Calu3 (cell line): ENCODE results near the gene AOAH. TPM values are rescaled to one million over a fixed set of nuclear protein-coding genes. Genes with fewer than 3 reads are reported as not detected.
"Not testable (repeated sequence)": the region's sequence is repeated elsewhere in the genome, so short reads cannot be mapped to it uniquely, and the experiment has no call there.

ENCODE experiments used
- BruUV-seq: library from RNA; stranded (reverse); fragments of 400-500 nt; replicated peaks from 2 replicates; lab custom pipeline; 2021; lab: Mats Ljungman, UMichigan
- CTCF ChIA-PET: fragments of 300-600 bp; sonication (Branson Sonifier 250); formaldehyde crosslinking; loops from one replicate; lab custom pipeline; 2022; ENCODE audit warnings: antibody characterized with exemption; lab: Charles Lee
- DNase-seq: peaks from one replicate; pipeline ENCODE4 v3.0.0; 2022
- H3K27ac Mint-ChIP-seq: one replicate; pipeline ENCODE4 v1.8.0; 2022; ENCODE audit warnings: mixed read lengths; ENCODE audit not compliant: unreplicated experiment
- H3K27me3 Mint-ChIP-seq: one replicate; pipeline ENCODE4 v1.8.0; 2022; ENCODE audit warnings: mixed read lengths; ENCODE audit not compliant: unreplicated experiment
- H3K36me3 Mint-ChIP-seq: one replicate; pipeline ENCODE4 v1.8.0; 2022; ENCODE audit warnings: mild to moderate bottlenecking, moderate library complexity, mixed read lengths; ENCODE audit not compliant: insufficient read depth, unreplicated experiment
- H3K4me1 Mint-ChIP-seq: one replicate; pipeline ENCODE4 v1.8.0; 2022; ENCODE audit warnings: mild to moderate bottlenecking, low read depth, mixed read lengths; ENCODE audit not compliant: unreplicated experiment
- H3K4me3 Mint-ChIP-seq: one replicate; pipeline ENCODE4 v1.8.0; 2022; ENCODE audit warnings: mild to moderate bottlenecking, low read depth, moderate library complexity, mixed read lengths; ENCODE audit not compliant: unreplicated experiment
- H3K9me3 Mint-ChIP-seq: one replicate; pipeline ENCODE4 v1.8.0; 2022; ENCODE audit warnings: low read depth, mixed read lengths; ENCODE audit not compliant: unreplicated experiment
- intact Hi-C: fragments of 100-400 bp; cut with micrococcal nuclease; formaldehyde crosslinking; loops from one replicate; pipeline ENCODE4 v1.10.0; 2022; ENCODE audit not compliant: unreplicated experiment
- total RNA-seq: library from RNA; stranded (reverse); gene quantifications from 2 replicates; pipeline ENCODE4 v1.2.3, GENCODE V29; 2022
- TF ChIP-seq, protein P1 (sequence below): fragments of 200-600 bp; IDR thresholded peaks from one replicate; pipeline ENCODE4 v1.8.0; 2022; ENCODE audit warnings: antibody characterized with exemption; ENCODE audit not compliant: unreplicated experiment

AOAH gene
- total RNA-seq, 1 experiment from 2014 or later, result not detected

- Mint-ChIP-seq H3K4me3 (no peak overlapping the region), H3K27ac (no peak overlapping the region), H3K27me3 (no peaks in the 10 kb centered on the region), H3K36me3 (no peaks in the 10 kb centered on the region), H3K4me1 (no peaks in the 10 kb centered on the region), H3K9me3 (no peaks in the 10 kb centered on the region)
- TF ChIP-seq, protein P1, sequence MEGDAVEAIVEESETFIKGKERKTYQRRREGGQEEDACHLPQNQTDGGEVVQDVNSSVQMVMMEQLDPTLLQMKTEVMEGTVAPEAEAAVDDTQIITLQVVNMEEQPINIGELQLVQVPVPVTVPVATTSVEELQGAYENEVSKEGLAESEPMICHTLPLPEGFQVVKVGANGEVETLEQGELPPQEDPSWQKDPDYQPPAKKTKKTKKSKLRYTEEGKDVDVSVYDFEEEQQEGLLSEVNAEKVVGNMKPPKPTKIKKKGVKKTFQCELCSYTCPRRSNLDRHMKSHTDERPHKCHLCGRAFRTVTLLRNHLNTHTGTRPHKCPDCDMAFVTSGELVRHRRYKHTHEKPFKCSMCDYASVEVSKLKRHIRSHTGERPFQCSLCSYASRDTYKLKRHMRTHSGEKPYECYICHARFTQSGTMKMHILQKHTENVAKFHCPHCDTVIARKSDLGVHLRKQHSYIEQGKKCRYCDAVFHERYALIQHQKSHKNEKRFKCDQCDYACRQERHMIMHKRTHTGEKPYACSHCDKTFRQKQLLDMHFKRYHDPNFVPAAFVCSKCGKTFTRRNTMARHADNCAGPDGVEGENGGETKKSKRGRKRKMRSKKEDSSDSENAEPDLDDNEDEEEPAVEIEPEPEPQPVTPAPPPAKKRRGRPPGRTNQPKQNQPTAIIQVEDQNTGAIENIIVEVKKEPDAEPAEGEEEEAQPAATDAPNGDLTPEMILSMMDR, result no peak
- intact Hi-C loops, result no loop called here
- BruUV-seq, result no TSS peak
- DNase-seq, result no peak
- CTCF ChIA-PET, result interaction anchor here (0.7 kb wide), 1 partner anchor 56 kb away, joined by 3 read pairs; no protein-coding TSS in a partner anchor
Measured at GRCh38 chr7:36497775-36498174, 226.5 kb downstream of the AOAH start.

- H3K27me3 Mint-ChIP-seq, DNase-seq, BruUV-seq, H3K9me3 Mint-ChIP-seq, H3K4me3 Mint-ChIP-seq, intact Hi-C loops, H3K27ac Mint-ChIP-seq, H3K36me3 Mint-ChIP-seq, H3K4me1 Mint-ChIP-seq: not testable (repeated sequence)
- CTCF ChIA-PET, result interaction anchor here (0.7 kb wide), 1 partner anchor 55 kb away, joined by 3 read pairs; no protein-coding TSS in a partner anchor
Measured at GRCh38 chr7:36497176-36497575, 227.1 kb downstream of the AOAH start.

DNA sequence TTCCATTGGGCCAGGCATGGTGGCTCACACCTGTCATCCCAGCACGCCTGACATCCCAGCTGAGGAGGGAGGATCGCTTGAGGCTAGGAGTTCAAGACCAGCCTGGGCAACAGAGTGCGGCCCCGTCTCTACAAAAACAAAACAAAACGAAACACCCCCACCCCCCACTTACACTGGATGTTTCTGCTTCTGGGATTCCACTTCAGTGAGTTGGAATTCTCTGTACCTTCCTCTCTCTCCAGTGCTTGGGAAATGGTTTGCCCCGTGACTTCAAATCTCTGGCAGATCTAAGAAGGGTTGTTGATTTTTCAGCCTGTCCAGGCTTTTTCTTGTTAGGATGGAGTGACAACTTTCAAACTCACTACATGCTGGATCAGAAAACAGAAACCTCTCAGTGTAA lies 227.7 kb downstream of the AOAH start:
- H3K27ac Mint-ChIP-seq, result no peak overlapping the region
- DNase-seq, result no peak
- H3K27me3 Mint-ChIP-seq, result no peaks in the 10 kb centered on the region
- H3K36me3 Mint-ChIP-seq, result no peaks in the 10 kb centered on the region
- CTCF ChIA-PET, result no interaction called here
- no peaks in the 10 kb centered on the region for H3K4me1 Mint-ChIP-seq
- no peak overlapping the region for H3K4me3 Mint-ChIP-seq
- TF ChIP-seq, protein P1, result no peak
- no TSS peak for BruUV-seq
- intact Hi-C loops, result no loop called here
- H3K9me3 Mint-ChIP-seq, result no peaks in the 10 kb centered on the region

DNA sequence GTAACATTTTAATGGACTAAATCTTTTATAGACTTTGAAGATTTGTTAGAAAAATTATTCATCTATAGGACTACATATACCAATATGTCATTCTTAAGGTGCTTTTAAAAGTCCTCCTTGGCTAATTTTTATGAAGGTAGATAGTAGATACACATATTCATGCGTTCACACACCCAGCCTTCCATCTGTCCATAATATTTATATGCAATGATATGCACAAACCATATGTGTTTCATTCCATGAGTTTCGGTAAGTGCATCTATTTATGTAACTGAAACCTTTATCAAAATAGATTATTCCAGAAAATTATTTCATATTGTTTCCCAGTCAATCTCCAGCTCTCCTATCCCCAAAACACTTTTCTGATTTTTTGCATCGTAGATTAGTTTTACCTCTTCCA lies 233.0 kb downstream of the AOAH start:
- Mint-ChIP-seq H3K27ac (no peak overlapping the region), H3K4me3 (no peak overlapping the region), H3K27me3 (no peaks in the 10 kb centered on the region), H3K9me3 (no peaks in the 10 kb centered on the region), H3K36me3 (no peaks in the 10 kb centered on the region), H3K4me1 (no peaks in the 10 kb centered on the region)
- intact Hi-C loops, result no loop called here
- TF ChIP-seq, protein P1, result no peak
- no TSS peak for BruUV-seq
- DNase-seq, result no peak
- CTCF ChIA-PET, result interaction anchor here (1.6 kb wide), 1 partner anchor 179 kb away, joined by 8 read pairs; no protein-coding TSS in a partner anchor

GRCh38 chr7:36490419-36490830 lies 233.9 kb downstream of the AOAH start:
- Mint-ChIP-seq H3K4me3 (no peak overlapping the region), H3K9me3 (no peaks in the 10 kb centered on the region), H3K36me3 (no peaks in the 10 kb centered on the region), H3K27ac (no peak overlapping the region), H3K4me1 (no peaks in the 10 kb centered on the region), H3K27me3 (no peaks in the 10 kb centered on the region)
- intact Hi-C loops, result no loop called here
- CTCF ChIA-PET, result interaction anchor here (1.6 to 1.7 kb wide), 2 partner anchors 180 to 477 kb away, joined by 5 to 8 read pairs; no protein-coding TSS in a partner anchor
- DNase-seq, result no peak
- TF ChIP-seq, protein P1, result no peak
- no TSS peak for BruUV-seq

DNA sequence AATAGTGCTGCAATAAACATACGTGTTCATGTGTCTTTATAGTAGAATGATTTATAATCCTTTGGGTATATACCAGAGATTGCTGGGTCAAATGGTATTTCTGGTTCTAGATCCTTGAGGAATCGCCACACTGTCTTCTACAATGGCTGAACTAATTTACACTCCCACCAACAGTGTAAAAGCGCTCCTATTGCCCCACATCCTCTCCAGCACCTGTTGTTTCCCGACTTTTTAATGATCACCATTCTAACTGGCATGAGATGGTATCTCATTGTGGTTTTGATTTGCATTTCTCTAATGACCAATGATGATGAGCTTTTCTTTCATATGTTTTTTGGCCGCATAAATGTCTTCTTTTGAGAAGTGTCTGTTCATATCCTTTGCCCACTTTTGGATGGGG lies 235.6 kb downstream of the AOAH start:
- not testable (repeated sequence) for H3K27me3 Mint-ChIP-seq, H3K36me3 Mint-ChIP-seq, H3K9me3 Mint-ChIP-seq, BruUV-seq, DNase-seq, H3K4me3 Mint-ChIP-seq, H3K27ac Mint-ChIP-seq
- intact Hi-C loops, result loop anchor here (5.0 kb wide), 2 partner anchors 309 to 394 kb away; no protein-coding TSS in a partner anchor
- CTCF ChIA-PET, result interaction anchor here (2.5 kb wide), 1 partner anchor 693 kb away, joined by 37 read pairs; no protein-coding TSS in a partner anchor
- peaks cover 12% of the 10 kb centered on the region for H3K4me1 Mint-ChIP-seq
